Fibroblast of skin of back (primary cell): ENCODE data around the gene MEX3D.
"Not testable (repeated sequence)": the region's sequence is repeated elsewhere in the genome, so short reads cannot be mapped to it uniquely, and the experiment has no call there.

ENCODE experiments used
- DNase-seq: peaks from one replicate; pipeline ENCODE4 v3.0.0-alpha.2; 2013

The MEX3D gene

DNA sequence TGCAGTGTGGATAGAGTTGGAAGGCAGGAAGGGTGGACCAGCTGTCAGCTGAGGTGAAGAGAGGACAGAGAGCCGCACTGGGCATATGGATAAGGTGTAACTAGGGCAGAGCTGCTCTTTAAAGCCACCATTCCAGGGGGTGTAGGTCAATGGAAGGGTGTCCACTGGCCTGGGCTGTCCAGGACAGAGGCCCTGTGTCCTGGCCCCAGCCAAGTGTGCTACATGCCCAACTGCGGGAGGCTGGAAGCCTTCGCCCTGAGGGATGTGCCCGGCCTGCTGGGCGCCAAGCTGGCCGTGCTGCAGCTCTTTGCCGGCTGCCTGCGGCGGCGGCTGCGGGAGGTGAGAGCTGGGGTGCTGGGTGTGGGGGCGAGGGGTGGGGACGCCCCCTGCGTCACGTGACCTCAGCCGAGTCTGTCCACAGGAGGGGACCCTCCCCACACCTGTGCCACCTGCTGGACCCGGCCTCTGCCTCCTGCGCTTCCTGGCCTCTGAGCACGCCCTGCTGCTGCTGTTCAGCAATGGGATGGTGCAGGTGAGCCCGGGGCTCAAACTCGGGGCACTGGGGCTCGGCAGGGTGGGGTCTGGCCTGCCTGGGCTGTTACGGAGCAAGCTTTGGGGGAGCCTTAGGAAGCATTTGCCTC is 34.5 kb downstream of the MEX3D start:
- DNase-seq: no peak

DNA sequence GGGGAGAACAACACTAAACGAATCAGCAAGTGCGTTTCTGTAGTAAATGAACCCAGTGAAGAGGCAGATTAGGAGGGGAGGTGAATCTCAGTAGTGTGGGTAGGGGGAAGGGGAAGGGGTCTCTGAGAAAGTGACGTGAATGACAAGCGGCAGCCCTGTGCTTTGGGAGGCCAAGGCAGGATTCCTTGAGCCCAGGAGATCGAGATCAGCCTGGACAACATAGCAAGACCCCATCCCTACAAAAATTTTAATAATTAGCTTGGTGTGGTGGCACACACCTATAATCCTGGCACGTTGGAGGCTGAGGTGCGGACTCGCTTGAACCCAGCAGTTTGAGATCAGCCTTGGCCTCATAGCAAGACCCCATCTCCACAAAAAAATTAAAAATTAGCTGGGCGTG is 36.1 kb downstream of the MEX3D start:
- DNase-seq: no peak

DNA sequence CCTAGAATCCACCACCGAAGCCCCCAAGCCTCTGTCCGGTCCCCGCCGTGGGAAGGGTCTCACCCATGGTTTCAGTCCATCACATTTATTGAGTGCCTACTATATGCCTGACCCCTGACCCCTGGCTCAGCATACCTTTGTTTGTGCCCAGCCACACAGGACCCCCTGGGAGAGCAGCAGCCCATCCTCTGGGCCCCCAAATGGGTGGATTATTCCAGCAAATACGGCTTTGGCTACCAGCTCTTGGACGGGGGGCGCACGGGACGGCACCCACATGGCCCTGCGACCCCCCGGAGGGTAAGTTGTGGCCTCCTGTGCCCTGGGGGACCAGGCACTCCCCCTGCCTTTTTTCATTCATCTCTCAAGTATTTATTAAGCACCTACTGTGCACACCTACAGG is 36.5 kb downstream of the MEX3D start:
- DNase-seq: no peak

- not testable (repeated sequence) for DNase-seq
Observed at GRCh38 chr19:1530856-1531255, 37.3 kb downstream of the MEX3D start.

GRCh38 chr19:1529430-1529816 is 38.7 kb downstream of the MEX3D start:
- DNase-seq: no peak

DNA sequence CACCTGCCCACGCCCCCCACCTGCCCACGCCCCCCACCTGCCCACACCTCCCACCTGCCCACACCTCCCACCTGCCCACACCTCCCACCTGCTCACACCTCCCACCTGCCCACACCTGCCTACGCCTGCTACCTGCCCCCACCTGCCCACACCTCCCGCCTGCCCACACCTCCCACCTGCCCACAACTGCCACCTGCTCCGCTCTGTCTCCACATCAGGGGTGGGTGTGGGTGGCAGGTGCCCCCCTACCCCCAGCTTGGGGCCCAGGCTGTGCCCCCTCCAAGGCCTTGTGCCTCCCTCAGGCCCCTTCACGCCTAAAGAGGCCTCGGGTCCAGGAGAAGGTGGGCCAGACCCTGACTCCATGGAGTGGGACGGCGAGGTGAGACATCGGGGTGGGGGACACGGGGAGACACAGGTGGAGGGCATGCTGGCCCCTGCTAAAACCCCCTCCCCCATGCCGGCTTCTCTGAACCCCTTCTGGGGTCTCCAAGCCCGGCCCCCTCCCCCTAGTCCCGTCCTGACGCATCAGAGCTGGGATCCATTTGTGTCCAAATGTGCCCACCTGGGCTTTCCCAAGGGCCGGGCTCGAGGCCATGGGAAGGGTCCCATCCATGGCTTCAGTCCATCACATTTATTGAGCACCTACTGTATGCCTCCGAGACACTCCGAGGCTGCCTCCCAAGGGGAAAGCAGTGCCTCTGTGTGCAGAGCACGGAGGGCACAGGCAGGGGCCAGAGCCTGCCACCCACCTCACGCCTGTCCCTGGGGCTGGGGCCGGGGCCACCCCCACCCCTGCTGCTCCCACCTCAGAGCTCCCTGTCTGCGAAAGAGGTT is 39.3 kb downstream of the MEX3D start:
- no peak for DNase-seq

DNA sequence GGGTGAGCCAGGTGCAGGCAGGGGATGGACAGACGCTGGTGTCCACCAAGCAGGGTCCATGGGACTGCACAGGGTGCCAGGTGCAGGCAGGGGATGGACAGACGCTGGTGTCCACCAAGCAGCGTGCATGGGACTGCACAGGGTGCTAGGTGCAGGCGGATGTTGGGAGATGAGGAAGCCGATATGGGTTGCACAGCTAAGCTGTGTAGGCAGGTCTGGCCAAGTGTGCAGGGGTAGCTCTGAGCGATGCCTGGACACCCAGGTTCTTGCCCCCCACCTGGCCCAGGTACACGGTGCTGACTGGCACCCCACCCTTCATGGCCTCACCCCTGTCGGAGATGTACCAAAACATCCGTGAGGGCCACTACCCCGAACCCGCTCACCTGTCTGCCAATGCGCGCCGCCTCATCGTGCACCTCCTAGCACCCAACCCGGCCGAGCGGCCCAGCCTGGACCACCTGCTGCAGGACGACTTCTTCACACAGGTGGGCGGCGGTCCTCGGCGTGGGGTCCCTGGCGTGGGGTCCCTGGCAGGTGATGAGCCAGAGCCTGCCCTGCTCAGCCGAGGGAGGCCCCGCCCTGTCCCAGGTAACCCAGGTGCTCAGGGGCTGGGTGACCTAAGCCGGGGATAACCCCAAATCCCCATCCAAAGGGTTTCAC is 40.3 kb downstream of the MEX3D start:
- no peak for DNase-seq

DNA sequence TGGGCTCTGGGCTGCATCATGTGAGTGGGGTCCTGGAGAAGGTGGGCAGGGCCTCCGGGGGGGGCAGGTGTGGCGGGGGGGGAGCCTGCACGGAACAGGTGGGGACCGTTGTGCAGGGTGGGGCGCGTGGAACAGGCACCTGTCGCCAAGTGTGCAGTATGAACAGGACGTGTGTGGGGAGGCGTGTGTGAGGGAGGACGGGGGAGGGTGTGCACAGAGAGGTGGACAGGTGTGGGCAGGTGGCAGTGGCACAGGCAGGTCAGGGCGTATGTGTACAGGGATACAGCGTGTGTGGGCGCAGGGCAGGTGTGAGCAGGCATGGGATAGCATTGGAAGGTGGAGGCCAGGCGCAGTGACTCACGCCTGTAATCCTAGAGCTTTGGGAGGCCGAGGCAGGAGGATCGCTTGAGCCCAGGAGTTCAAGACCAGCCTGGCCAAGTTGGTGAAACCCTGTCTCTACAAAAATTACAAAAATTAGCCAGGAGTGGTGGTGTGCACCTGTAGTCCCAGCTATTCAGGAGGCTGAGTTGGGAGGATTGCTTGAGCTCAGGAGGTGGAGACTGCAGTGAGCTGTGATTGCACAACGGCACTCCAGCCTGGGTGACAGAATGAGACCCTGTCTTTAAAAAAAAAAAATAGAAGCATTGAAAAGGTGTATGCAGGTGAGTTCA is 41.0 kb downstream of the MEX3D start:
- no peak for DNase-seq

DNA sequence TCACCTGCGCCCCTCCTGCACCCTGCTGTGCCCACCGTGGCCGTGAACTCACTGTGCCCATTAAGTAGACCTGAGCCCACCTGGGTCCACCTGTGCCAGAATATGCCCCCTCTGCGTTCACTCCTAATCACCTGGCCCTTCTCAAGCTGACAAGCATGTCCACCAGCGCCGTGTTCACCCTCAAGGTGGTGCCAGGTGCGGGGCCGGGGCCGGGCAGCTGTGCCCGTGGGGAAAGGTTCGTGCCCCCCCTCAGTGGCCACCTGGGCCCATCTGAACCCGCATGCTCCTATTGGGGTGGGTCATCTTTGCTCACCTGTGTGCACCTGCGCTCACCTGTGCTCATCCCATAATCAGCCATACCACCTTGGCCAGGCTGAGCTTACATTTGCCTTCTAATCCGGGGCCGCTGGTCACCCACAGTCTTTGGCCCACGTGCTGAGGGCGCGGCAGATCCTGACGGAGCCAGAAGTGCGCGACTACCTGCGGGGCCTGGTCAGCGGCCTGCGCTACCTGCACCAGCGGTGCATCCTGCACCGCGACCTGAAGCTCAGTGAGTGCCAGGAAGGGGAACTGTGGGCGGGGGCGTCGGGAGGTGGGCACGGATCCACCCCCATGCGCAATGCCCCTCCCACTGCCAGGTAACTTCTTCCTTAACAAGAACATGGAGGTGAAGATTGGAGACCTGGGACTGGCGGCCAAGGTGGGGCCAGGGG is 41.9 kb downstream of the MEX3D start:
- no peak for DNase-seq

DNA sequence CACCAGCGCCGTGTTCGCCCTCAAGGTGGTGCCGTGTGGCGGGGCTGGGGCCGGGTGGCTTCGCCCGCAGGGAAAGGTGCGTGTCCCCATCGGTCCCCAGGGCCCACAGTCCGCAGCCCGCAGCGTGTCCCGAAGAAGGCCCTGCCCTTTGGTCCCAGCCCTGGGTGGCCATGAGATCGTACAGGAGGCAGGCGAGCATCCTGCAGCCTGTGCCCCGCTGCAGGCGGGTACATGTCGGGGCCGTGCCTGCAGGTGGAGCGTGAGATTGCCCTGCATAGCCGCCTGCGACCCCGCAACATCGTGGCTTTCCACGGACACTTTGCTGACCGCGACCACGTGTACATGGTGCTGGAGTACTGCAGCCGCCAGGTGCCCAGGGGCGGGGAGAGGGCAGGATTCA is 42.8 kb downstream of the MEX3D start:
- DNase-seq: no peak

DNA sequence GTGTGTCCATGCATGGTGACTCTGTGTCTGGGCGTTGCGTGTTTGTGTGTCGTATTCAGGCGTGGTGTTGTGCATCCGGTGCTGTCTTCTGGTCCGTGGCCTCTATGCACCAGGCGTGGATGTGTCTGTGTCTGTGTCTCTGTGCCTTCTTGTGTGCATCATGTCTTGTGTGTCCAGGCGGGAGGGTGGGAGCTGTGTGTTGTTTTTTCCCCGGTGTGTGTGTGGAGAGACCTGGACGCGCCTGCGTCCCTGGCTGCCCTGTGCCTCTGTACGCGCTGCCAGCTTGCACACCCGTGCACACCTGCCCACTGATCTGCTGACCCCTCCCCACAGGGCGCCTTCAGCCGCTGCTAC is 43.2 kb downstream of the MEX3D start:
- no peak for DNase-seq

DNA sequence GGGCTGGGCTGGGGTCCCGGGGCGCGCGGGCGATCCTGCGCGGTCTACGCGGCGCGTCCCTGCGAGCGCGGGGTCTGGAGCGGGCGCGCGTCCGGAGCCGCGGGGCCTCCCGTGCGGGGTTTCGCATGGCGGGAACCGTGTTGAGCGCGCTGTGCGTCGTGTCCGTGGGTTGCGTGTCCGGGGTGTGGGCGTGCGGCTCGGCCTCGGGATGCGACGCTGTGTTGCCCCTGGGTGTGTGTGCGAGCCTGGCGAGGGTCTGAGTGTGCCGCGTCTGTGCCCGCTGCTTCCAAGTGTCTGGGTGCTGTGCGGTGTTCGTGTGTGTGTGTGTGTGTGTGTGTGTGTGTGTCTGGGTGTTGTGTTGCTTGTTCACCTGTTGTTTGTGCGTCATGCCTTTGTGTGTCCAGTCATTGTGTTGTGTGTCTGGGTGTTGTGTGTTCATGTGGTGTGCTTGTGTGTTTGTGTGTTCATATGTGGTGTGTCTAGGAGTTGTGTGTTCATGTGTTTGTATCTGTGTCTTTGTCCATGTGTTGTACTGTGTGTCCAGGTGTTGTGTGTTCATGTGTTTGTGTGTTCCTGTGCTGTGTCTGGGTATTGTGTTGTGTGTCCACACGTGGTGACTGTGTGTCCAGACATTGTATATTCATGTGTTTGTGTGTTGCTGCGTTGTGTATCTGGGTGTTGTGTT is 43.7 kb downstream of the MEX3D start:
- no peak for DNase-seq

DNA sequence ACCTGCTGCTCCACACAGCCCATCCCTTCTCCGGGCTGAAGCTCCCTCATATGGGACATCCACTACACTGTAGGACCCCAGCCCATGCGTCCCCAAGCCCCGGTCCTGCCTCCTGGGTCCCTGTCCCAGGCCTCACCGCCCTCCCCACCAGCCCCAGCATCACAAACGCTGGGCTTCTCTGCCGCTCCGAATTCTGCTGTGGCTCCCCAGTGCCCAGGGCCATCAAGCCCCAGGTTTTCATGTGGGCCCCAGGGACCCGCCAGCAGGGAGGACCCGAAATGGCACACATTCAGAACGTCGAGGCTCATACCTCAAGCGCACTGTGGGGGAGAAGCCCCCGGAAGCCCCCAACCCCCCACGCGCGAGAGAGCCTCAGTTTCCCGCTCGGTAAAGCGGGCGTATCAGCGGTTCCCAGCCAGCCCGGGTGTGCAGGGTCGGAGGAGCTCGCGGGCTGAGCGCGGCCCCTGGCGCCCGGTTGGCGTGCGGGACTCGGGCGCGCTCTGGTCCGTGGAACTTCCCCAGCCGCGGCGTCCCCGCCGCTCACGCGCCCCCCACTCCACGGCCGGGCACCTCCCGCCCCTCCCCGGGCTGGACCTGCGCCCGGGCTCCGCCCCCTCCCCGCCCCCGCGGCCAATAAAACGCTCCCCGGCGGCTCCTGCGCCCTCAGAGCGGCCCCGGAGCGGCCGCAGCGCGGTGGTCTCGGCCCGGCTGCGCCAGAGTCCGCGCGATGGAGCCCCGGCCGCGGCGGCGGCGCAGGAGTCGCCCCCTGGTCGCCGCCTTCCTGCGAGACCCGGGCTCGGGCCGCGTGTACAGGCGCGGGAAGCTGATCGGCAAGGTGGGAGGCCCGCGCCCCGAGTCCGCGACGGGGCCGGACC is 44.5 kb downstream of the MEX3D start, which contains the start of gene PLK5:
PLK5 (plus strand) TSS at position 666 of the 875 bp plus-strand sequence. CDS start 2,920 bp downstream, outside the sequence.
- no peak for DNase-seq

DNA sequence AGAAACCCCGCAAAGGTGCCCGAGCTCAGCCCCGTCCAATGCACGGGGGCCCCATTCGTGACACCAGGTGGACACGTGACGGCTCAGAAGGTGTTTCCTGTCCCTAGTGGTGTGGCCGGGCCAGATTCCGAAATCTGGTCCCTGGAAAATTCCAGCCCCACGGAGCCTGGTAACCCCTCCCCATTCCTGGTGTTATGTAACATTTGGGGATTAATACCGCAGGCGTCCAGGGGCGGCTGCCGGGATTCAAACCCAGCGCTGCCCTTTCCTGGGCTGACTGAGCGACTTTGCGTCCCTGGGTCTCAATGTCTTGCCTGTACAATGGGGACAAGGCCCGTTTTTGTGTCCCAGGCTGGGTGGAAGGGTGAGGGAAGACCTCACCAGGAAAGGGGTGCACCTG is 45.3 kb downstream of the MEX3D start:
- DNase-seq: no peak

- DNase-seq: no peak
Observed at GRCh38 chr19:1522061-1522460, 46.1 kb downstream of the MEX3D start.

- no peak for DNase-seq
Observed at GRCh38 chr19:1521636-1522035, 46.5 kb downstream of the MEX3D start.

- DNase-seq: no peak
Observed at GRCh38 chr19:1520203-1520780, 47.8 kb downstream of the MEX3D start.

DNA sequence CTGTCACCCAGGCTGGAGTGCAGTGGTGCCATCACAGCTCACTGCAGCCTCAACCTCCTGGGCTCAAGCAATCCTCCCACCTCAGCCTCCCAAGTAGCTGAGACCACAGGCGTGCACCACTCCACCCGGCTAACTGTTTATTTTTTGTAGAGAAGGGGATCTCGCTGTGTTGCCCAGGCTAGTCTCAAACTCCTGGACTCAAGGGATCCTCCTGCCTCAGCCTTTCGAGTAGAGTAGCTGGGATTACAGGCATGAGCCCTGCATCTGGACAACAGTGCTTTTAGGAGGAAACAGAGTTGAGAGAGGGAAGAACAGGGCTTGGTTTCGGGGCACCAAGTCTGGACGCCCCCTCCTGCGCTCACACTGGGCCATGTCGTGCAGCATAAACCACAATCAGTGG is 48.3 kb downstream of the MEX3D start:
- DNase-seq: not testable (repeated sequence)

DNA sequence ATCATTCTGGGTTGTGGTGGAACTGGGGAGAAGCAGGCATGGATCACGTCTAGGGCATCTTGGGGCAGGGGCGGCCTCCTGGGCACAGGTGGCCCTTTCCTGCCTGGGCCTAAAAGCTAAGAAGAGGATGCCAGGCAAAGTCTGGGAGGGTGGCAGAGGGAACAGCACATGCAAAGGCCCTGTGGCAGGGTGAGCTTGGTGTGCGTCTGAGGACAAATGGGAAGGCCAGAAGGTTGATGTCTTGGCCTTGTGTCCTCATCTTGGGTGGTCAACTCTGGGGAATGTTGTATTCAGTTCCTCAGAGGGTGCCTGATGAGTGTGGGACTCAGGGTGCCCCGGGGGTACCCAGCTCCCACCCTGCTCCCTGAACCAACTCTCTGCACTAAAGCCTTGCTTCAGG is 49.7 kb downstream of the MEX3D start:
- DNase-seq: no peak

DNA sequence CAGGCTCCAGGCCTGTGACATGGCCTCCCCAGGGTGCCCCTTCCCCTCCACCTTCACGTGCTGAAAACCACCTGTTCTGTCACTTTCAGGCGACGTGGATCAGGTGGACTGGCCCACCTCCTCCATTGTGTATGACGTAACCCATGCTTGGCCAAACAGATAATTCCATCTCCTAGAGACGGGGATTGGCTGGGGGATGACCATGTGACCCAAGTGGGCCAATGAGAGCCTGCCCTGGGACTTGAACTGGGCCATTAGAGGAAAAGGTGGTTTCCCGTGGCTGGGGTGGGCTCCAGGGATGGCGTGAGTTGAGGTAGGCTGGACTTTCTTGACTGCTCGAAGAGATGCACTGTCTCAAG is 51.8 kb downstream of the MEX3D start:
- no peak for DNase-seq
